Retinal pigment epithelial cell (primary cell): ENCODE data around the gene DCTN4.

Experiments
- DNase-seq: peaks from one replicate; pipeline ENCODE4 v3.0.0-alpha.2; 2010; ENCODE audit warnings: low read depth
- H3K4me3 ChIP-seq: 2 replicates; pipeline ENCODE4 v1.5.1; 2011; ENCODE audit warnings: mild to moderate bottlenecking, low read length, control low read depth, moderate library complexity
- TF ChIP-seq, protein P1 (sequence below): conservative IDR thresholded peaks from 2 replicates; pipeline ENCODE4 v1.5.1; 2011; ENCODE audit warnings: low read depth, low read length, control low read depth, inconsistent platforms

The DCTN4 gene

DNA sequence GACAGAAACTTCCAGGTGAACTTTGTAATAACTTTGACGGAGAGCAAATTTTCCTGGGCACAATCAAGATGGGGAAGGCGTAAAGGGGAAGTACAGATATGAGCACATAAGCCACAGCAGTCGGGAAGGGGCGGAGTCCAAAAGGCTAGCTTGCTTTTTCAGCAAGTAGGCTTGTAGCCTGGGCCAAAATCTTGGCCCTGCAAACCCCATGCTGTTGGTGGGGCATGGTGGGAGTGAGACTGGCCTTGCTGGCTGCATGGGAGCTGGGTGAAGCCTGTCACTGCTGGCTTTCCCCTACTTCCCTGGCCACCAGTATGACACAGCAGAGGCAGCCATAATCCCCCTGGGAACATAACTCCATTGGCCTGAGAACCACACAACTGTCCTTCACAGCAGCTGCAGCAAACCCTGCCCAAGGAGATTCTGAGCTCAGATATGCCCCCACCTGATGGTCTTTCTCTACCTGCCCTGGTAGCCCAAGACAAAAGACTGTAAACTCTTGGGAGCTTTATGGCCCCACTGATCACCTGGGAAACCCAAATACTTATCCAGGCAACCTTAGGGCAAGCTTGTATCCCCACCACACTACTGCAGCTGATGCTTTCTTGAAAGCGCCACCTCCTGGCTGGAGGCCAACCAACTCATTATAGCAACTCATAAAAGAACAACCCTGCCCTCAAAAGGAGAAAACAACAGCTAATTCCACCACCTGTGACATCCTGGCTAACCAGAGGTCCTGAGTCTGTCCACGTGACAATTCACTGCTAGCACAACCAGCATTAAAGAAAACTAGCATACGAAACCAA lies 24.0 kb downstream of the DCTN4 start:
- DNase-seq: no peak
- no peak overlapping the region for H3K4me3 ChIP-seq
- TF ChIP-seq, protein P1, sequence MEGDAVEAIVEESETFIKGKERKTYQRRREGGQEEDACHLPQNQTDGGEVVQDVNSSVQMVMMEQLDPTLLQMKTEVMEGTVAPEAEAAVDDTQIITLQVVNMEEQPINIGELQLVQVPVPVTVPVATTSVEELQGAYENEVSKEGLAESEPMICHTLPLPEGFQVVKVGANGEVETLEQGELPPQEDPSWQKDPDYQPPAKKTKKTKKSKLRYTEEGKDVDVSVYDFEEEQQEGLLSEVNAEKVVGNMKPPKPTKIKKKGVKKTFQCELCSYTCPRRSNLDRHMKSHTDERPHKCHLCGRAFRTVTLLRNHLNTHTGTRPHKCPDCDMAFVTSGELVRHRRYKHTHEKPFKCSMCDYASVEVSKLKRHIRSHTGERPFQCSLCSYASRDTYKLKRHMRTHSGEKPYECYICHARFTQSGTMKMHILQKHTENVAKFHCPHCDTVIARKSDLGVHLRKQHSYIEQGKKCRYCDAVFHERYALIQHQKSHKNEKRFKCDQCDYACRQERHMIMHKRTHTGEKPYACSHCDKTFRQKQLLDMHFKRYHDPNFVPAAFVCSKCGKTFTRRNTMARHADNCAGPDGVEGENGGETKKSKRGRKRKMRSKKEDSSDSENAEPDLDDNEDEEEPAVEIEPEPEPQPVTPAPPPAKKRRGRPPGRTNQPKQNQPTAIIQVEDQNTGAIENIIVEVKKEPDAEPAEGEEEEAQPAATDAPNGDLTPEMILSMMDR: no peak

DNA sequence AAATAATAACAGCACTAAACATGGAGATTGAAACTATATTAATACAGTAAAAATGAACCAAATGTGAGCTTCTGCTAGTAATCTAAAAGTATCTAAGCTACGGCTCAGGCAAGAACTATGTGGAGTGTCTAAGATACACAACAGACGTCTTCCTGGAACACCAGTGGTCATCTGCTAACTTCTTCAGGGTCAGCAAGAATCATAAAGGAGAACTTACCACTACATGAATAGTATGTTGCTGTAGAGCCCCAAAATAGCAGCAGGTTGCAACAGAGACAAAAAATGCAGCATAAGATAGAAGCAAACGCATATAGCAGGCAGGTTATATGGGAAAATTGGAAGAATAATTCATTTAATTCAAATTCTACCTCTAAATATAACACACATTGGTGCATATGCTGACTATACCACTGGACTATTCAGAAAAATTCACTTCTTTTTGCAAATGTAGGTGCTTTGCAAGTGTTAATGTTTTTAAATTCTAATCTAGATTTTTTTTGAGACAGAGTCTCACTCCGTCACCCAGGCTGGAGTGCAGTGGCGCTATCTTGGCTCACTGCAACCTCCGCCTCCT lies 27.1 kb downstream of the DCTN4 start:
- H3K4me3 ChIP-seq: no peak overlapping the region
- TF ChIP-seq, protein P1: no peak
- no peak for DNase-seq

DNA sequence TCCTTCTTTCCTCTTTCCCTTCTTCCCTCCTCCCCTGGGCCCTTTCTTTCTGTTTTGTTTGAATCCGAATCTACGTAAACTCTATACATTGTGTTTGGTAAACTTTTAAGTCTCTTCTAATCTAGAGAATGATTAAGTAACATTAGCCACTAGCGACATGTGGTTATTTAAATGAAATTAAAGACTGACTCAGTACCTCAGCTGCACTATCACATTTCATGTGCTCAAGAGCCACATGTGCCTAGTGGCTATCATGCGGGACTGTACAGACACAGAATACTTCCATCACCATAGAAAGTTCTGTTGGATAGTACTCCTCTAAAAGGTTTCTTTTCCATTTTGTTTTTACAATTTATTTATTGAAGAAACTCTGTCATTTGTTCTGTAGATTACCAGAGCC lies 29.0 kb downstream of the DCTN4 start:
- no peak for DNase-seq
- TF ChIP-seq, protein P1: no peak
- no peak overlapping the region for H3K4me3 ChIP-seq

DNA sequence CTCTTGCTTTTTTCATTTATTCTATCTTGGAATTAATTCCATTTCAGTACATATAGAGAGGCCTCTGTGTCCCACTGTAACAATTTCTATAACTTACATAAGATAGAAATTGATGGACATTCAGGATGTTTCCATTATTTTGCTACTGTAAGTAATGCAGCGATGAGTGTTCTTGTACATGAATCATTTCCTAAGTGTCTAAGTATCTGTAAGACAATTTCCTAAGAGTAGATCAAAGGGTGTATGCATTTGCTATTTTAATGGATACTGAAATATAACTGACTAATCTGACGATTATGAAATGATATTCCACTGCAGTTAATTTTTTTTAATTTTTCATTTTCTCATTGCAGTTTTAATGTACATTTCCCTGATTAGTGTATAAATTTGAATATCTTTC lies 35.0 kb downstream of the DCTN4 start:
- no peak for DNase-seq
- no peak overlapping the region for H3K4me3 ChIP-seq
- TF ChIP-seq, protein P1: no peak

DNA sequence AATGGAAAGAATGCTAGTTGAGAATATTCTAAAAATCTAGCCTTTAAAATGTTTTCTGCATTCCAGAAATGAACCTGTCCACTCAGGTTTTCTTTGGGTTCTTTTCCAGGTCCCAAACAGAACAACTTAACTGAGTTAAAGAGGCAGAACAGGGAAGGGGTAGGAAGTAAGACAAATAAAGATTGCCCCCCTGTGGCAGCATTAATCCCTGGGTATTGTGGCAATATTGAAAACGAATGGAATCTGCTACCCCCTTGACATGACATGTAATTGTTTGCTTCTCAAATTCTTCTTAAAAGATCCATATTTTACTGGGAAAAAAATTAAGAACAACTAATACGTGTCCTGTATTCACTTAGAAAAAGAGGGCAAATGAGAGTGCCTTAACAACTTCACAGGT lies 48.7 kb downstream of the DCTN4 start:
- no peak for DNase-seq

DNA sequence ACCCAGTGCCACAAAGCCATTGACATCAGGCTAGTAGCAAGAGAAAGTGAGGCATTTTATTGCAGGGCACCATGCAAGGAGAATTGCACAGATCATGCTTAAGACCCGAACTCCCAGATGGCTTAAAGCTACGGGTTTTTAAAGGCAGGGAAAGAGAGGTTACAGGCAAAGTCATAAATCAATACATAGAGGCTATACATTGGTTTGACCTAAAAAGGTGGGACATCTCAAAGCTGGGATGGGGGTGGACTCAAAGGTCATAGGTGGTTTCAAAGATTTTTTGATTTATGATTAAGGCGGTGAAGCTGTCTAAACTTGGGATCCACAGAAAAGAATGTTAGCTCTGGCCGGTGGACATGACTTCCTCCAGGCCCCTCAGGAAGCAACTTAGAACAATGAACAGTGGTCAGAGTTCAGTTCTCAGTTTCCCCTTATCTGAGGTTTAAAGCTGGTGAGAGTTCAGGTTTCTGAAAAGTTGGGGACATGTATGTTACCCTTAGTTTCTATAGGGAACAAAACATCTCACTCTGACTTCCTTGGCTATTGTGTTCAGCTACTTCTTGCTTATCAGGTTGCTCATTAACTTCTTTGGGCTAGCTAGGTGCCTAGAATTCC lies 51.9 kb downstream of the DCTN4 start:
- TF ChIP-seq, protein P1: no peak

More for the DNA sequence above, 48.7 kb downstream of the DCTN4 start:
- TF ChIP-seq, protein P1: peak; percentile 42
- H3K4me3 ChIP-seq: no peak overlapping the region

More for the DNA sequence above, 51.9 kb downstream of the DCTN4 start:
- no peak for DNase-seq
- H3K4me3 ChIP-seq: no peak overlapping the region
